GM21526 (cell line): ENCODE measurements around the gene CEP83.
"Not testable (repeated sequence)": the region's sequence is repeated elsewhere in the genome, so short reads cannot be mapped to it uniquely, and the experiment has no call there.

Source experiments
- ATAC-seq: cut with Tn5 transposase; IDR thresholded peaks from one replicate; pipeline ENCODE4 v1.9.1; 2021; ENCODE audit warnings: moderate library complexity; ENCODE audit not compliant: unreplicated experiment, low FRiP score

Gene CEP83

DNA sequence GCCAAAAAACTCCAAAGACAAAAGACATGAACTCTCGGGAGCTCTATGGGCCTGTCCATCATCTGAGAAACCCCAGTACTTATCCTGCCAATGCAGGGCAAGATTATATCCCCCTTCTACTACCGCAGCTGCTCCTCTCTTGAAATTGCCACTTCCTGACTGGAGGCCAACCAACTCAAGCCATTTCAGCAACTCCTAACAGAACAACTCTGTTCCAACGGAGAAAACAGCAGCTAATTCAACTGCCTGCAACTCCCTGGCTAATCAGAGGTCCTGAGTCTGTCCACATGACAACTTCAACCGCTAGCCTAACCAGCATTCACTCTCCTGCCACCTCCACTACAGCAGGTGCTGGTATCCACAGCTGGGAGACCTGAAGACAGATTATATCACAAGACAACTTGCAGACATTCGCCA, 24.1 kb downstream of the CEP83 start:
- ATAC-seq = no peak

DNA sequence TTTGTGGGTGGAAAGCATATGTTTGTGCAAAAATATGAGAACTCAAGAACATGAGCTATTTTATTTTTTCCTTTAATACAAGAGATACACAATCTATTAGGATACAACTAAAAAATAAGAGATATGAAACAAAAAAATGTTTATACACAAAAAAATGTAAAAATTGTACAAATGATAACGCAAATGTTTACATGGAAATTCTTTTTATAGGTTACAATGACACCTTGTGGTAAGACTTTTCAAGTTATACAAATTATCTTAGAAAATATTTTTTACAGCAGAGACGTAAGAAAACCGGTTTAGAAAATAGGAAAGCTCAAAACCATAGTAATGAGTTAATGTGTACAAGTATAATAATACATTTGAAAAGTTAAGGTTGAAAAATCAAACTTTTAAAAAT, 25.5 kb downstream of the CEP83 start:
- ATAC-seq = no peak

DNA sequence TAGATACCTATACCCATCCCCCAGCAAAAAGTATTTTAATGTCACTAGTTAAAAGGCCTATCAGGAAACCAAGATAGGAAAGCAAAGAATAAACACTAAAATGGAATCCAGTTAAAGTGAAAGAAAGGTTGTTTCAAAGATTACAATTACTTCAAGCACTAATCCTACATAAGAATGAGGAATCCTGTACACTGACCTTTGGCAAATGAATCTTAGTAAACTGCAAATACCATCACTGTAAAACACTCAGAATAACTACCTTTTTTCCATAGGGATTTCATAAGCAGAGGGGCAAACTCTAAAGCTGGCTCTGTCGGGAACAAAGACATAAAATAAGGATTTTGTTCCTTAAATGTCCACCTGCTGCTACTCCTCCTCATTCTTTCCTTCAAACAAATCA, 25.9 kb downstream of the CEP83 start:
- no peak for ATAC-seq

DNA sequence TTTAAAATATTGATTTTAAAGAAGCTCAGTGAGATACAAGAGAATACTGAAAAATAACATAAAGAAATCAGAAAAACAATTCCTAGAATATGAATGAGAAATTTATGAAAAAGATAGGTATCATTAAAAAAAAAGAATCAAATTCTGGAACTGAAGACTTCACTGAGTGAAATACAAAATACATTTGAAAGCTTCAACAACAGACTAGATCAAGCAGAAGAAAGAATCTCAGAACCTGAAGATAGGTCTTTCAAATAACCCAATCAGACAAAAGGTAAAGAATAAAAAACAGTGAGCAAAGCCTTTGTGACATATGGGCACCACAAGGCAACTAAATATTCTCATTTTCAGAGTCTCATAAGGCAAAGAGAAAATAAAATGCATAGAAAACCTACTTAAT, 29.4 kb downstream of the CEP83 start:
- ATAC-seq = no peak

DNA sequence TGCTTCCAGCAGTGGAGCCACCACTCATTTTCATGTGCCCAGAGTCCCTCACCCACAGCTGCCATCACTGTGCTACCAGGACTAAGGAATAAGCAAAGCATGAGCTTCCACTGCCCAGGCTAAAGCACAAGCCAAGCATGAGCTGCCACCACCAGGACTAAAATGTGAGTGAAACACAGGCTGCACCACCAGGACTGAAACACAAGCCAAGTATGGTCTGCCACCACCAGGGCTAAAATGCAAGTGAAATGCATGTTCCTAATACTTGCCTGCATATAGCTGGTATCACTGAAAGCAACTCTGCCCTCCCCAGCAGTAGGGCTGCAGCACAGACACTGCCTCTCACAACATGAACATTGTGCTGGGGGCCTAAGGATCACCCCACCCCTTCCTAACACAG, 30.0 kb downstream of the CEP83 start:
- no peak for ATAC-seq

DNA sequence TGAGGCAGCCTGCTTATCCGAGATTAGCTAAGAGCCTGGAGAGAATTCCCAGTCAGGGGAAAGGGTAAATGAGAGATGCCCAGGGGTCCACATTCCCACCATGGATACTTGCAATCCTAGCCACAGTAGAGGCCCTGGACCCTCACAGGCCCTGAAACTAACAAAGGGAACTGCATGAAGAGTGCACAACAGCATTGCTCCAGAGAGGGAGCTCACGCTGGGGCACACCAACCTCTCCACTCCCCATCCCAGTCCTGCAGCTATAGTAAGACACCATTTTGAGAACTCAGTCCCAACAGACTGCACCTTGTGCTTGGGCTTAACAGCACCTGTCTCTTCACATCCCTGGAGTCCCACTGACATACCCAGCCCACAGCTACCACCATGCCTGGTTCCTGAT, 30.5 kb downstream of the CEP83 start:
- no peak for ATAC-seq

DNA sequence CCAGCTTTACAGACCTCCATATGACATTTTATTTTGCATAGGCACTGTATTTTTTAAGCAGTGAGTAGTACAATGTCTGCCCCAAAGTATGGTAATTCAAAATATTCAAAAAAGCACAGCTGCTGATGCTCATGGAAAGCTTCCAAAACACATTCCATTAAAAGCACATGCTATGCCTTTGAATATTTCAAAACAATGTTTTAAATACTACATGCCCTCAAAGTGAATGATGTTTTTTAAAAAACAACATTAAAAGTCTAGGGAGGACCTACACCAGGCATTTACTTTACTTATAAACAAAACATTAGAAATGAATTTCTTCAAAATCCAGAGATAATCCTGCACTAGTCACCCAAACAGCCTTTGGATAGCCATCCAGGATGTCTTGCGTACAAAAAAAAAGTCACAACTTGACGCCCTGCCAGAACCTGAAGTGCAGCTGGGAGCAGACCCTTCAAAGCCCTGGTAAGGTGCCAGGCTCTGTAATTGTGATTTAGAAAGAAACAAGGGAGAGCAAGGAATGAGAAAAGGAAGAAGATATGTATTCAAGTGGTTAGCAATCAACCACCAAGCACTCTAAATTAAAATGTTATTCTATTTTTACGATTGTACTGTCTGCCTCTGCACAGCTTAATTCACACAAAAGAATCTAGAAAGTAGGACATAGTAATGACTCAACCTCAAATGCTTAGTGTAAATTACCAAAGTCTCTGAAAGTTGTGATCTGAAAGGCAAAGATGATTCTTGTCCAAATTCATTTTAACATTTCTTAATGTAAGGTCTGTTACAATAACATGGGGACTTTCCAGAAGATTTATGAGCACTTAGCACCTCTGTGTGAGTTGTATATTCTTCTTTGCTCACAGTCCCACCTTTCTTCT, 31.9 kb downstream of the CEP83 start:
- no peak for ATAC-seq

DNA sequence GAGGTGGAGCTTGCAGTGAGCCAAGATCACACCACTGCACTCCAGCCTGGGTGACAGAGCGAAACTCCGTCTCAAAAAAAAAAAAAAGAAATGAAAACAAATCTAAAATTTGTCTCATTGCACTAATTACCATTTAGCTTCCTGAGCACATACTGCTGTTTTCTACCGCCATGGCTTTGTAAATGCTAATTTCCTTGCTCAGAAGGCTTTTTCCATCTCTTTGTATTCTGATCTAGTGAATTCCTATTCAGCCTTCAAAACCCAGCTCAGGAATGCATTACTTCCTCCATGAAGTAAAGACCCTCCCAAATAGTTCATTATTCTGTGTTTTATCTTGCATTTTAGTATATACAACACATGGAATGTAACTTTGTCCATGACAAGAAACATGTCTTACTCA, 33.6 kb downstream of the CEP83 start:
- ATAC-seq = no peak

DNA sequence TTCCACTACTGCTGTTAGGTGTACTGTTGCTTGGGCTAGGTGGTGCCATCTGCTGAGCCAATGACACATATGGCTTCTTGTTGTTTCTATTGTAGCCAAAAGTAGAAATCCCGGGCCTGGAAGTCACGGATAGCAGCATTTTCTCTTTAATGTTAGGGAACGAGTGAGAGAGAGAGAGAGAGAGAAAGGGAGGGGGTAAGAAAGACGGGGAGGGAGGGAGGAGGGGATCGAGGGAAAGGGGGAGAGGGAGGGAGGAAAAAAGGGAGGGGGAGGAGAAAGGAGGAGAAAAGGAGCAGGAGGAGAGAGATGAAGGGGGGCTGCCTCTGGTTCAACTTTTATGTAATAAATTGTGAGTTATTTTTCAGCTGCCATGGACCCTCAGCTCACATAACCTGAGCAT, 34.8 kb downstream of the CEP83 start:
- not testable (repeated sequence) for ATAC-seq

DNA sequence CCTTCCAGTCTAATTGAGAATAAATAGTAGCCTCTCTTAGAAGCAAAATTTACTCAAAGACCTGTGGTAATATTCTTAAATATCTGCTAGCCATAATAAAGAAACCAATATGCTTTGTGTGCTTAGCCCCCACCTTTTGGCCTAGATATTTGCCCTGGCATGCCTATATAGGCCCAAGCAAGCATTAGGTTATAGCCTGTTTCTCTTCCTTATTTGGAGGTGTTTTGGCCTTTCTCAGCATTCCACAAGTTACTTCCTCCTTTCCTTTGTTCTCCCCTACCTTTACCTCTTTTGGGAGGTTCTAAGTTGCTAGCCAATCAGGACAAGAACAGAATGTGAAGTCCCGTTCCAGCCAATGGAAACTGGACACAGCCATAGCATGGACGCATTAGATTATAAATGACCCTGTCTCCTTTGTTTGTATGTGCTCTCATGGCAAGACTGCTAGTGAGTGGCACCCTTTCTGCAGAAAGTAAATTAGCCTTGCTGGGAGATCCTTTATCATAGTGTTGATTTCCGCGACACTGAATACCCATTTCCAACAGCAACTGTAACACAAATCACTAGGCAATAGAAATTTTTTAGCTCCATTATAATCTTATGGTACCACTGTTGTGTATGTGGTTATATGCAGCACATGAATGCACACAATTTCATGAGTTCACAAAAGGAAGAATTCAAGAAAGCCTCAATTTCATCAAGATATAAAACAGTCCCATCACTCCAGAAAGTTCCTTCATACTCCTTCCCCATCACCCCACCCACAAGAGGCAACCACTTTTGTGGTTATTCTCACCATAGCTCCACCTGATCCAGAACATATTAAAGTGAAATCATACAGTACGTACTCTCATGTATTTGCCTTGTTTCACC, 37.6 kb downstream of the CEP83 start:
- no peak for ATAC-seq

DNA sequence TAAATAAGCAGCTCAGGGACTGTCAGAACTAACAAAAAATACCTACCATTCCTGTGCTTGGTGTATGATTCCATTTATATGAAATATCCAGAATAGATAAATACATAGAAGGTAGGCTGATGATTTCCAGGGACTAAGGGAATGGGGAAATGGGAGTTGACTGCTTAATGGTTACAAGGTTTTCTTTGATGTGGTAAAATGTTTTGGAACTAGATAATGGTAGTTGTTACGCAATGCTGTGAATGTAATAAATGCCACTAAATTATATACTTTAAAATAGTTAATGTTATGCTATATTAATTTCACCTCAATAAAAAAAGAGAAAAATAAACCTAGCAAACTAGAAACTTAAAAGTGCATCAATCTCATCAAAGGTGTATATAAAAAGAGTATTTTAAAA, 41.1 kb downstream of the CEP83 start:
- no peak for ATAC-seq

DNA sequence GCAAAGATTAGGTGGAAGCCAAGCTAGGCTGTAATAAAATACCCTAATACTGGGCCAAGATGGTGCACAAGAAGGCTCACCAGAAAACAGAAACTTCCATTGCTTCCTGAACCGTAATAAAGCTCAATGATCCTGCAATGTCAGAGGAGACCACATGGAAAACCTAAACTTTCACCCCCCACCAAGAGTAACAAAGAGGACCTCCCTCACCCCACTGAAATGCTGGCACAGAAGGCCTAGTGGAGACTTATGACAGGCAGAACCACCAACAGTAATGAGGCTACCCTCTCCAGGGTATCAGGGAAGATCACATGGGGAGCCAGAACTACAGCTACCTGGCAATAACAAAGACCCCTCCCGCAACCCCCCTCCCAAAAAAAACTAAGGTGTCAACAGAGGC, 43.1 kb downstream of the CEP83 start:
- ATAC-seq = no peak

DNA sequence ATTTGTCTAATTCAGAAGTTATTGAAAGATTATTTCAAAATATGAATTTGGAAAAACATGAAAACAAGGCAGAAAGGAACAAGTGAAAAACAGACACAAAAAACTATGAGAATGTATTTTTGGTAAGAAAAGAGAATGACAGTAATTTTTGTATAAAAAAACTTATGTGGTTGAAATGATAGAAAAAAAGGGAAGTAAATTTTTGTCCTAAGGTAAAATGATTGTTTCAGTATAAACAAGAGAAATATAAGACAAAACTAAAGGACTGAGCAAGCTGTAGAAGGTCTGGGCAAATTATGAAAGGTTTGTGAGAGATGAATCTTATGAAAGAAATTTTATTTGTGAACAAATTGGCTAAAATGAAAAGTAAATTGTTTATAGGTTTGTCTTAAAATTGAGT, 44.6 kb downstream of the CEP83 start:
- ATAC-seq = no peak

DNA sequence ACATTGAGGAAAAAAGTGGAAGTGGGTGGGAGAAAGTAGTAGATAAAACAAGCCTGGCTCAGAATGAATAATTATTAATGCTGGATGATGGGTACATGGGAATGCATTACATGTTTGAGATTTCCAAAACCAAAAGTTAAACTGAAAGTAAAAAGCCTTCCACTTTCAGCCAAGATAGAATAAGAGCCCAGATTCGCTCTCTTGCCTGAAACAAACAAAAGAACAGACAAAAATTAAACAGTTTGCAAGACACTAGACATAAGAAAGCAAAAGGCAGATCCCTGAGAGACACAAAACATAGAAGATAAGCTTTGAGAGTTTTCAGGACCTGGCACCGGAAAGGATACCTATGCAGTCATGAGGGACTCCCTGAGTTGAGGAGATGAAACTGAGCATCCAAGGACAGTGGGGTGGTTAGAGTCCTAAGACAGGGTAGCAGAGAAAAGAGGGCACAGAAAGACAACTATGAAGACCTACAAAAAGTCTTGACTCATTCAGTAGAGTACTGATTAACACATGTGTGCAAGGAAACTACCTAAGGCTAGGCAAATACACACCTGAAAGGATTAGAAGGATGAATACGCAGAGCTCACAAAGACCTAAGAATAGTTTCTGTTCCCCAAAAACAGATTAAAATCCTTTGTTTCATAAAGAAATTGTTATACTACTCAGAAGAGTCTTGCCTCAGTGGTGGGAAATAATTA, 54.1 kb downstream of the CEP83 start:
- peak; percentile 67 for ATAC-seq

DNA sequence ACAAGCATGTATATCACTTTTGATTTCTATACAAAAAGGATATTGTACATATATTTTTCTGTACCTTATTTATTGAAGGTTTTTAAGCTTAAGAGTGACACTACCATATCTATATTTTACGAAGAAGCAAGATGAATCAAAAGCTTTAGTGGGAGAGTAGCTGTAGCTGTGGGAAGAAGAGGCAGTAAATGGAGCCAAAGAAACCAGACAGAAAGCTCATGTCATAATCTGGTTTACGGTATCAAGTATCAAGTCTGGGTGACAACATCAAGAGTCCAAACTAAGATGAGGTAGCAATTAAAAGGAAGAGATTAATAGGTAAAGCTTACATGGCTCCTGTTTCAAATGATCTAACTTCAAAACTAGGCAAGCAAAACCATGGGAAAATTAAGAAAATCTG, 54.8 kb downstream of the CEP83 start:
- no peak for ATAC-seq

DNA sequence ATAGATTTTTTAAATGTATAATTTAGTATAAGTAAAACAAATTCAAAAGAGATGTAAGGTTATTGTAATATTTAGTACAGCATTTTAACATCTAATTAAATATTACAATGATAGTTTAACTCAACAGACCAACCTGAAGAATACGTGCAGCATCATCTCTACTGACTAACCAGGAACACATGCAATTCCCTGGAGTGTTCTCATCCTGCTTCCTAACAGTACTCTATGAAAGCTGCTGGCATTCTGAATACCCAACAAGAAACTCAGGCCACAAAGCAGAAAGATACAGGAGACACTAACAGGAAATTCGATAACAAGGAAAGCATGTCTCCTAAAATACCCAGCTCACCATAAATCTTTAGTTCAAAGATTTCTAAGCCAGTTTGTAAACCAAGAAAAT, 58.3 kb downstream of the CEP83 start:
- no peak for ATAC-seq

DNA sequence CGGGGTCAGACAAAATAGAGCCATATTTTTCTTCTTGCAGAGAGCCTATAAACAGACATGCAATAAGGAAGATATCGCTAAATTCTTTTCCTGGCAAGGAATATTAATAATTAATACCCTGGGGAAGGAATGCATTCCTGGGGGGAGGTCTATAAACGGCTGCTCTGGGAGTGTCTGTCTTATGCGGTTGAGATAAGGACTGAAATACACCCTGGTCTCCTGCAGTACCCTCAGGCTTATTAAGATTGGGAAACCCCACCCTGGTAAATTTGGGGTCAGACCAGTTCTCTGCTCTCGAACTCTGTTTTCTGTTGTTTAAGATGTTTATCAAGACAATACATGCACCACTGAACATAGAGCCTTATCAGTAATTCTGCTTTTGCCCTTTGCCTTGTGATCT, 61.0 kb downstream of the CEP83 start:
- not testable (repeated sequence) for ATAC-seq

DNA sequence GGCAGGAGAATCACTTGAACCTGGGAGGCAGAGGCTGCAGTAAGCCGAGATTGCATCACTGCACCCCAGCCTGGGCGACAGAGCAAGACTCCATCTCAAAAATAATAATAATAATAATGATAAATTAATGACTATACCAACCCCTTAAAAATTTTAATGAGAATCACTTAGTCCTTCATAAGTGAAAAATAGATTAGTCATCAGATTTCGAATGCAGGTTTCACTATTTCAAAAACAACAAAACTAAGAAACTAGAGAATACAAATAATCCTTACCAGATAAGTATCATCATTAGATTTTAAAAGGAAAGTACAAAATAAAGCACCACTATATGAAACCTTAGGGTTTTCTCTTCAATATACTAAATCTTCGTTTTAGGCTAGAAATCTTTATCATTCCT, 62.3 kb downstream of the CEP83 start:
- no peak for ATAC-seq

DNA sequence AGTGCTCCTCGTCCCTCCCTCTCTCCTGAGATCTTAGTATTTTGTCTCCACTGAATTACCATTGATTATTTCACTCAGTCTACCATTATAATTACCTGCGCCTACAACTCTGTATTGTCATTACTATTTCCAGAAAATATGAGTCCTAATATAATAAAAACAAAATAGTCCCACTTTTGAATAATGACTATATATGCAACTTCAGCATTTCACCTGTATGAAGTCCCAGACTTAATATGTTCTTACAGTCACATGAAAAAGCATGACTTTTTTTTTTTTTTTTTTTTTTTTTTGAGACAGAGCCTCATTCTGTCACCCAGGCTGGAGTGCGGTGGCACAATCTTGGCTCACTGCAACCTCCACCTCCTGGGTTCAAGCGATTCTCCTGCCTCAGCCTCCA, 63.7 kb downstream of the CEP83 start:
- not testable (repeated sequence) for ATAC-seq

DNA sequence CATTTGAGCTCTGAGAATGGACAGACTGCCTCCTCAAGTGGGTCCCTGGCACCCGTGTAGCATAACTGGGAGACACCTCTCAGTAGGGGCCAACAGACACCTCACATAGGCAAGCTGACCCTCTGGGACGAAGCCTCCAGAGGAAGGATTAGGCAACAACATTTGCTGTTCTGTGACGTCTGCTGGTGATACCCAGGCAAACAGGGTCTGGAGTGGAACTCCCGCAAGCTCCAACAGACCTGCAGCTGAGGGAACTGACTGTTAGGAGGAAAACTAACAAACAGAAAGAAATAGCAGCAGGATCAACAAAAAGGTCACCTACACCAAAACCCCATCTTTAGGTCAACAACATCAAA, 69.6 kb downstream of the CEP83 start:
- ATAC-seq = no peak

DNA sequence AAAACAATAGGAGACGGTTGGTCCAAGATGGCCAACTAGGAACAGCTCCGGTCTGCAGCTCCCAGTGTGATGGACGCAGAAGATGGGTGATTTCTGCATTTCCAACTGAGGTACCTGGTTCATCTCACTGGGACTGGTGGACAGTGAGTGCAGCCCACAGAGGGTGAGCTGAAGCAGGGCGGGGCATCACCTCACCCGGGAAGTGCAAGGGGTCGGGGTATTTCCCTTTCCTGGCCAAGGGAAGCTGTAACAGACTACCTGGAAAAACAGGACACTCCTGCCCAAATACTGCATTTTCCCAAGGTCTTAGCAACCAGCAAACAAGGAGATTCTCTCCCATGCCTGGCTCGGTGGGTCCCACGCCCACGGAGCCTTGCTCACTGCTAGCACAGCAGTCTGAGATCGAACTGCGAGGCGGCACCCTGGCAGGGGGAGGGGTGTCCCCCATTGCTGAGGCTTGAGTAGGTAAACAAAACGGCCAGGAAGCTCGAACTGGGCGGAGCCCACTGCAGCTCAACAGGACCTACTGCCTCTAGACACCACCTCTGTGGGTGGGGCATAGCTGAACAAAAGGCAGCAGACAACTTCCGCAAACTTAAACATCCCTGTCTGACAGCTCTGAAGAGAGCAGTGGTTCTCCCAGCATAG, 70.1 kb downstream of the CEP83 start:
- ATAC-seq = not testable (repeated sequence)
